NCI-H82 treated with DMSO at 0.1 percent for 48 hours (cell line): Measurements from ENCODE around the gene RPS29.

ENCODE experiments used
- DNase-seq: peaks from one replicate; lab custom pipeline; 2025; ENCODE audit not compliant: unreplicated experiment; lab: John Stamatoyannopoulos, UW

The RPS29 gene

DNA sequence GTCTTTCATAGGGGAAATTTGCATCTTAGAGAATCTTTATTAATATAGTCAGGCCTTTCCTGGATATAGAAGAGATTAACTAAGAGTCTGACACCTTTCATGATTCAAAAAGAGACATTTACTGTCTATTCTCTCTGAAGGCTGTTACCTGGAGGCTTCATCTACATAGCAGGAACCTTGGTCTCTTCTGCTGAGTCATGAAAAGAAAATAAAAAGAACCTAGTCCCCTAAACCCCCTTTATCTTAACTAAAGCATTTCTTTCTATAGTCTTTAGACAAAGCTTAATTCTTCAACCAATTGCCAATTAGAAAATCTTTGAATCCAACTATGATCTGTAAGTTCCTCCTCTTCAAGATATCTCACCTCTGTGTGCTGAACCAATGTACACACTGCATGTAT lies 33.1 kb downstream of the RPS29 start:
- no peak for DNase-seq

- DNase-seq = no peak
Measured at GRCh38 chr14:49551569-49551968, 34.6 kb downstream of the RPS29 start.

DNA sequence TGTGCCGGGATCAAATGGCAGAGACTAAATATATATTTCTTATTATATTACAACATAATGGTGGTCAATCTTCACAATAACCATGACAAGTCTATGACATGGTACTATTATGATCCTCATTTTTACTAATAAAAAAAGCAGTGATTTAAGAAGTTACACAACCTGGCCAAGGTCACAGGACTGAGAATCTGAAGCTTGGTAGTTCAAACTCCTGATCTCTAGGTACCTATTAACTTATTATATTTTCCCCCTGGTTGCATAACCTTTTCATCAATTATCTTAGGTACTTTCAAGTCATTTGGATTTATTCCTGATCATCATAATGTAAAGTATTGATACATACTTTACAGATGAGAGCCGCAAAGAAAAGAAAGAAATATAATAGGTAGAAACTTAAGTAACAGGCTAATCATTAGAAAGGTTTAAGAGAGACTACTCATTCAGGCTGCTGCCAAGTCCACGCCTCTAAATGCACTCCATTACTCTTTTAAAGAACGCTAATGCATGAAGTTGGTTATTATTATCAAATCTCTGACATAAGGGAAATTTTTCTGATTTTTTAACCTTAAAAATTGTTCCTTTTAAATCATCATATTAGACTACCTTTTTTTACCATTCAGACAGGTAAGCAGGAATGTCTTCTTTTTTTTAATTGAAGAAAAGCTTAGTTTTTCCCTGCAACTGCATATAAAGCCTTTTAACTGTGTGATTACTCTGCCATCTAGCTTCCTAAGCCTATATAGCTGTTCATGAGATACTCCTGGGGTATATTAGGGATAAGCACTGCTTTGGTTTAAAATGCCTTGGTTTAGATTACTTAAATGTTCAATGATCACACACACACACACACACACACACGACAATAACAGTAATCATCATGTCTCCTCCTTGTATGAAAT lies 35.6 kb downstream of the RPS29 start:
- DNase-seq = no peak

GRCh38 chr14:49549881-49550280 lies 36.3 kb downstream of the RPS29 start:
- DNase-seq = peak; percentile 59

DNA sequence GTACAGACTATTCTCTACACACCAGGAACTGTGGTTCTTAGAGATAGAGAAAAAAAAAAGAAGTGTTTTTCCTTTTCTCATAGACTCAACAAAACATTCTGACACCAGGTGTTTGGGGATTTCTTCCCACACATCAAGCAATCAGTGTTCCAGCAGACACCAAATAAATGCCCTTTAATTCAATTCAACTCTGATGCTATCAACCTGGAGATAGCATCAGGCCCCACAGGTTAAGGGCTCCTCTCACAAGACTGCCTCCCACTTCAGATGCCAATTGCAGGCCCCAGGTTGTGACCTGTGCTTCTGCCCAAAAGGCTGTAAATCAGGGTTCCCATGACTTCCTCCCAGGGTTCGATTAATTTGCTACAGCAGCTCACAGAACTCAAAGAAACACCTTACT lies 36.7 kb downstream of the RPS29 start:
- no peak for DNase-seq

- no peak for DNase-seq
Measured at GRCh38 chr14:49546766-49547165, 39.4 kb downstream of the RPS29 start.

- no peak for DNase-seq
Measured at GRCh38 chr14:49545716-49546115, 40.5 kb downstream of the RPS29 start.

DNA sequence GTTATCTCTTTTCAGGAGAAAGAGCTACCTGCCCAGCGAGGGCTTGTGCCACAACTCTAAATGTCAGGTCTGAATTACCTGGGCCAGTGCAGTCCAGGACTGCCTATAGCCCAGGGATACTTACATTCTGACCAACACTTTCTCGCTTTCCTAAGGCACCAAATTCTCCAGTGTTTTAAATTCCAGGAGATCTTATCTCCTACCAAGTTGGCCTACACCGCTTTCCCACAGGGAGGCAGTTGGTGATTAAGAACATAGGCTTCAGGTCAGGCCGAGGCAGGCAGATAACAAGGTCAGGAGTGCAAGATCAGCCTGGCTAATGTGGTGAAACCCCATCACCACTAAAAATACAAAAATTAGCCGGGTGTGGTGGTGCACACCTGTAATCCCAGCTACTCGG lies 41.1 kb downstream of the RPS29 start:
- DNase-seq = no peak

DNA sequence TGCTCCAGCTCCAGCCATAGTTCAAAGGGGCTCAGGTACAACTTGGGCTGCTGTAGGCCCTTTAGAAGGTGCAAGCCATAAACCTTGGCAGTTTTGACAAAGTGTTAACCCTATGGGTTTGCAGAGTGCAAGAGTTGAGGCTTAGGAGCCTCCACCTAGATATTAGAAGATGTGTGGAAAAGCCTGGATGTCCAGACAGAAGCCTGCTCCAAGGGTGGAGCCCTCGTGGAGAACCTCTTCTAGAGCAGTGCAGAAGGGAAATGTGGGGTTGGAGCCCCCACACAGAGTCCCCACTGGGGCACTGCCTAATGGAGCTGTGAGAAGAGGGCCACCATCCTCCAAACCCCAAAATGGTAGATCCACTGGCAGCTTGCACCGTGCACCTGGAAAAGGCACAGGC lies 45.1 kb downstream of the RPS29 start:
- DNase-seq = no peak

DNA sequence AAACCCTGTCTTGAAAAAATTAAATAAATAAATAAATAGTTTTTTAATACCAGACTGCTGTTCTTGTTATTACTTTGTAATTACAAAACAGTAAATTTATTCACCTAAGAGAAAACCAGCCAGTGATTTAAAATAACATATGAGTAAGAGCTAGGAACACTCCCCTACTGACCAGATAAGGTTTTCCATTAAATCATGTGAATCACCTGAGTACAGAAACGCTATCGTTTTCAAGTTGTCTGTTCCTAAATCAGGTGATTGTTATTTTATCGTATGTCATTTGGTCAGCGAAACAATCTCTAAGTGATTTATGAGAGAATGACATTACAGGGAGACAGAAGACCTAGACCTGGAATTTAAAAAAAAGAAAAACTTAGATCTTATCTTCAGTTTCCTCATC lies 47.3 kb downstream of the RPS29 start:
- no peak for DNase-seq
